ENCODE measurements around the gene LRMDA. TPM values are rescaled to one million over a fixed set of nuclear protein-coding genes. Genes with fewer than 3 reads are reported as not detected.

LRMDA gene
- total RNA-seq, 1 experiment from 2014 or later, result 4.8 TPM

- no TSS peak for BruUV-seq (replicated peaks)
- Histone ChIP-seq H3K9ac (ENCODE audit: low read length) (no peak overlapping the region), H3K79me2 (ENCODE audit: insufficient read depth, low read length) (no peaks in the 10 kb centered on the region), H3K9me2 (ENCODE audit: insufficient read depth) (no peaks in the 10 kb centered on the region), H2AFZ (ENCODE audit: low read depth, low read length, poor library complexity, severe bottlenecking) (no peak overlapping the region), H3K27ac (ENCODE audit: low read depth, low read length) (no peak overlapping the region), H3K4me1 (ENCODE audit: control insufficient read depth in 1 of 2, insufficient read depth in 2 of 2, low read length in 2 of 2) (no peaks in the 10 kb centered on the region), H4K20me1 (ENCODE audit: insufficient read depth) (no peaks in the 10 kb centered on the region), H3K4me3 (replicated peaks in 1 of 2; ENCODE audit: low read depth in 1 of 2, low read length in 2 of 2) (no peak overlapping the region), H3K4me2 (ENCODE audit: low read length) (no peak overlapping the region), H3K27me3 (ENCODE audit: insufficient read depth, low read length) (peaks cover 17% of the 10 kb centered on the region; the same call in 1 of the 2 replicates), H3K36me3 (ENCODE audit: control insufficient read depth in 1 of 2, insufficient read depth in 2 of 2, low read length in 2 of 2) (no peaks in the 10 kb centered on the region), H3K9me3 (ENCODE audit: control insufficient read depth in 1 of 2, insufficient read depth in 1 of 2, low read depth in 1 of 2, low read length in 2 of 2) (no peaks in the 10 kb centered on the region)
- no peak for ATAC-seq
- POLR2A ChIA-PET, result no interaction called here
- no peak for TF ChIP-seq CEBPB (IDR thresholded peaks at IDR 0.05; ENCODE audit: low read depth)
- no peak for TF ChIP-seq EZH2 (IDR thresholded peaks at IDR 0.05)
- TF ChIP-seq SIN3A (IDR thresholded peaks at IDR 0.05; ENCODE audit: low read depth), result no peak
- no peak for TF ChIP-seq ZBTB33 (IDR thresholded peaks at IDR 0.05; ENCODE audit: extremely low read depth, insufficient replicate concordance, low read length)
- TF ChIP-seq SRF (IDR thresholded peaks at IDR 0.05; ENCODE audit: low read depth), result no peak
- TF ChIP-seq ZFX (IDR thresholded peaks at IDR 0.05), result no peak
- no peak for TF ChIP-seq CBX3 (IDR thresholded peaks at IDR 0.05; ENCODE audit: low read depth)
- TF ChIP-seq JUND (IDR thresholded peaks at IDR 0.05), result no peak
- TF ChIP-seq ATF3 (IDR thresholded peaks at IDR 0.05), result no peak
- intact Hi-C loops (cut with micrococcal nuclease), result no loop called here
- CTCF ChIA-PET, result no interaction called here
- DNase-seq (ENCODE audit: low read depth, low spot score), result no peak
- RAD21 ChIA-PET (ENCODE audit: low non-redundant PET in 1 of 2, low total read pairs in 2 of 2, uncharacterized antibody in 2 of 2, unreplicated experiment in 2 of 2), result no interaction called here
Measured at GRCh38 chr10:76552091-76552873, 1120.9 kb downstream of the LRMDA start.

Measured in HCT116 (cell line).